Non-pigmented ciliary epithelial cell (primary cell): Measurements from ENCODE around the gene ITGA4.

Source experiments
- DNase-seq: peaks from one replicate; pipeline ENCODE4 v3.0.0-alpha.2; 2010; ENCODE audit warnings: low read depth

ITGA4 gene

GRCh38 chr2:181458871-181459270 is 1.7 kb downstream of the ITGA4 start:
- DNase-seq, result no peak

- no peak for DNase-seq
Measured at GRCh38 chr2:181459621-181460021, 2.4 kb downstream of the ITGA4 start.

DNA sequence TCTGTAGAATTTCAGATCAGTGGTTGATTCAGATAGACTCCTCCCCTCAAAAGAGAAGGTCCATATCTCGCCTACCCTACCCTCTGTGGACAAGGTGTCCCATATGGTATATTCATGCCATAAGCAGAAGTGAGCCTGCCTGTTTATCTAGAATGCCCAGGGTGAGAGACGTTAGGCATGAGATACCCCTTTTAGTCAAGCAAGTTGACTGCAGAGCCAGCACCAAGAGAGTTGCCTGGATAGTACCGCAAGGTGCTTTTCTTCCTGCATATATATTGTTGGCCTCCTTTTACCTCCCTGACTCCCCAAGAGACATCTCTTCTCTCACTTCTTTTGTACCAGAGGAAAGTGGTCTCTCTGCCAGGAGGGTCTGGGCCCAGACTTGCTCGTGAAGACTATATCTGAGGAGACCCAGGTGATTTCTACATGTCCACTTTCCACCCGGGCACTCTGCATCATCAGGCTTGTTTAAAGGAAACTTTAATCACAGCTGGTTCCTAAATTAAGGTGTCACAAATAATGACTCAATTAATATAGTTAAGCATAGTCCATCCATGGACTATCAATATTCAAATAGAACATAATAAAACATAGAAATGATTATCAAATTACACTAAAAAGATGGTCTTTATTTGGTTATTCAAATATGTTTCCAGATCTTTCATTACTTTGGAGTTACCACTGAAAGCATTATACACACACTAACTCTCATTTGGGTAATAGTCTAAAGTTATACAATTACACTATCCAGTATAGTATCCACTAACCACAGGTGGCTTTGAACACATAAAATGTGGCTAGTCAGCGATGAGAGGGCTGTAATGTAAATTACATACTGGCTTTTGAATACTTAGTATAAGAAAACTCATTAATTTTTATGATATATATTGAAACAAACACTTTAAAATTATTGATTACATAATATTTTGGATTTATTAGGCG is 4.1 kb downstream of the ITGA4 start:
- DNase-seq, result no peak

DNA sequence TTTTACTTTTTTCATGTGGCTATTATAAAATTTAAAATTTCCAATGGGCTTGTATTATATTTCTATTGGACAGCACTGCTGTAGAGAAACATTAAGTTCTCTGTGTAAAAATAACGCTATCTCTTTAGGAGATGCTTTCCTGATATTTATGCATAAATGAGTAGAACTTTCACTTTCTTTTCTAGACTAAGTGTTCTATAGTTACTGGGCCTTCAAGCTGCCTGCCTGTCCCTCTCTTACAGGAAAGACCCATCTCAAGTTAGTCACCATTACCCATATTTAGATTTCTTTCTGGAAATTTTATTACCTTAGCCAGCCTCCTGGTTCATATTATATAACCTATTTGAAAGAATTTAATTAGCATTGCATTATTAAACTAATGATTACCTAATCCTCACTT is 4.8 kb downstream of the ITGA4 start:
- no peak for DNase-seq

DNA sequence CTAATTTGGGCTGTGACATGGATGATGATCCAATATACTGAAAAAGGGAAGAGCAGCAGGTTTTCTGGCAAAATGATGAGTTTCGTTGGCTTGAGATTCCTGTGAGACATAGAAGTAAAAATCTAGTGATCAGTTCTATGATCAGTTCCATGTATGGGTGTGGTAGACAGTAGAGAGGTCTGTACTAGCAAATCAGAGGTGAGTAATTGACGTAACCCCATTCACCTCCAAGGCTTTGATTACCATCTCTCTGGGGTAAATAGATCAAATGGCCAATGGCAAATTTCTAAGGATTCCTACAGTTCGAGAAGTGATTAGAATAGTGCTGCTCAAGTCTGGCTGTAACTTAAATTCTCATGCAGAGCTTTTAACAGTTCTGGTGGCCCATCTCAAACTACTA is 6.4 kb downstream of the ITGA4 start:
- no peak for DNase-seq

DNA sequence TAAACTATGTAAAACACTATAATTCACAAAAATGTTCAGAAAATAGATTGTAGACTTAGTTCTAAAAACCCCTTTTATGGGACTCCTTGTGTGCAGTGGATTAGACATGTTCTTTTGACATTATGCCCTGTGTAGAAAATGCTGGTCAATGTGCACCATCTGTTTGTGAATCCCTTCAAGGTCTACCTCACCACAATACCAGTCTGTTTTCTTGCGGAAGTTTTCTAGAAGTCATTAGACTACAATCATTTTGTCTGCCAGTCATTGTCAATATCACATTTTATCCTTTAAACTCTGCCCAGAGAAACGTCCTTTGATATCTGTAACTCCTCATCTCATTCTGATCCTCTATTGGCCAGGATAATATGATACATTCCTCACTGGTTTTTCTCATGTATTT is 7.8 kb downstream of the ITGA4 start:
- DNase-seq, result no peak

- DNase-seq, result no peak
Measured at GRCh38 chr2:181465676-181466375, 8.6 kb downstream of the ITGA4 start.

DNA sequence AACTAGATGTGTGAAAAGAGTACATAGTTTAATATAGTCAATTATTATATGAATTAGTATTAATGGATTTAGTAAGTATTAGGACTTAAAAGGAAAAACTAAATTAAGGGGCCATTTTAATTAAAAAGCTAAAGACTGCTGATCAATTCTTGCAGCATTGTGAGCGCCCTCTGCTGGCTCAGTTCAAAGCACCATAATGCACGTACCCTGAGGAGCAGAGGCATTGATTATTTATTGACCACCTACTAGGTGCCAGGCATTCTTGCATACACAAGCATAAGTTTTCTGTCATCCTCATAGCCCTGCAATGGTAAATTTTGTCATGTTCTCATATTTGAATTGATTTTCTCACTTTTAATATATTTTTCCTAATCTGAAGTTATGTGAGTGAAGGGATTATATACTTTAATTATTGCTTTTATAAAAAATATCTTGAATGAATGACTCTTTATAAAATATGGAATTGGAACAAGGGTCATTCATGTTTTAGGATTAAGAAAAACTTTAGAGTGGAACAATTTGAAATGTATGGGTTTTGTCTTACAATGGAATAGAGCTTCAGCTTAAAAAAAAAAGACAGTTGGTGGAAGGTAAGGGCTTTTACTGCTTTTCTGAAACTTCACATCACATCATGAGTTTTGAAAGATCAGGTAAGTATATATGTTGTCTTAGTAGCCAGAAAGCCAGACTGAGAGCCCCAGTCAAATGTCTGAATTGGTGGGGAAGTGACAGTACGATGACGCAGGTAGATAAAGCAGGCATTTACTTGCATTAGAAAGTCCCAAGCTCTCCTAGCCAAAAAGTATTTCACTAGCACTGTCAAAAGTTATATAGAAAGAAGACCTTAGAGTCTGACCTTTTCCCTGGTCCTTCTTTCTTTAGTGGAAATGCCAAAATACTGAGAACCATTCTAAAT is 9.7 kb downstream of the ITGA4 start:
- DNase-seq, result no peak

- DNase-seq, result no peak
Measured at GRCh38 chr2:181467966-181468707, 11.0 kb downstream of the ITGA4 start.

DNA sequence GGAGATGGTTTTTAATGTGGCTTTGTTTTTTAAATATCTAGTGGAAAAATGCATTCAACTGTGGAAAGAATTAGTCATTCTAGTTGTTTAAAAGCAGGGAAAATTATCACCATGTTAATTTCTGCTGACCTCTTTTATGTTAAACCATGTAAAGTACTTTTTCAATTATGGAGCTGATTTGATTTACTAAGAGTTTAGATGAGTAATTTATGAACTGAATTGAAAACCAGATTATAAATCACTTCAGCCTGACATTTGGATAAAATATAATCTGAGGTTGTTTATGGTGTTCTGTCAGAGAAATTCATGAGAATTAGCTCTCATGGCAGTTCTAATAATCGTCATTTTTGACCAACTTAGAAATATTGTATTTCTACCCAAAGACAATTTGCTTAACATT is 11.6 kb downstream of the ITGA4 start:
- DNase-seq, result no peak

DNA sequence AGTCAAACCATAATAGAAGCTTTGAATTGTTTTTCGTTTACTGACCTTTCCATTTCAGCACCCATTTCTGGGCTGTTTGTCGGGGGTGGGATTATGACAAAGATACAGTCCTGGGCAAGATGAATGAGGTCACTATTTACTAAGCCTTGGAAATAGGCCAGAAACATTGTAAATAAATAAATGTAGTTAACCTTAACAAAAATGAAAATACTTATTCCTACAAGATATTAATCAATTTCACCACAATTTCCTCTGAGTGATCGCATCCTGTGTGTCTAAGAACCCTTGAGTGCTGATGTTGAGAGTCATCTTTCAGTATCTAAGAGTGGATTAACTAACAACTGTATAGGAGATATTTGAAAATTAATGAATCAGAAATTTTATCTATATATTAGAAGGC is 14.0 kb downstream of the ITGA4 start:
- DNase-seq, result no peak

GRCh38 chr2:181471783-181472182 is 14.6 kb downstream of the ITGA4 start:
- DNase-seq, result no peak

- DNase-seq, result no peak
Measured at GRCh38 chr2:181472990-181473389, 15.8 kb downstream of the ITGA4 start.

DNA sequence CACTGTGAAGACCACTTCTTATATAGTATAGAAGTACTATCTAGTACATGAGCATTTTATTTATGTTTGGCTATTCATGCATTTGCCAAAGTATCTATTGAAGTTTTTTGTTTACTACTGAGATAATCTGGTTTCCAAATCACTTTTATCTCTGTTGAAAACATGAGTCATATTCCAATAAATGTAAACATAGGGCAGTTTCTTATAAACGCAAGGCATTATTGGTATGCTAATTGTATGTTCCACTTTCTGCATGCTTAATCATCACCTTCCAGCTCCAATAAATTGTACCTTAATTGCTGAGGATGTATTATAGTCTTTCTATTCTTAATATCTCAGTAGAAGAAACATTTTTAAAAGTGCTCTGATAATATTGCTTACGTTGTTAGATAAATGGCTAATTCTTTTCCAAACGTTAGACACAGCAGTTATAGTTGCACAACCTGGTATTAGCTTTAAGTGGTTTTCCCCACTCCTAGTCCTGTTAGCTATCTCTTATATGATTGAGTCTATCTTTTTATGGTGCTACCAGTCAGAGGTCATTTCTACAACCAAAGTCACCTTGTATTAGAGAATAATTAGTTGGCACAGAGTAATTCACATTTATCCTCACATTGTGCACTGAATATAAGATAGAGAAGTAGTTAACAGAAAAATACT is 17.2 kb downstream of the ITGA4 start:
- no peak for DNase-seq

GRCh38 chr2:181483211-181483610 is 26.0 kb downstream of the ITGA4 start:
- DNase-seq, result no peak

- DNase-seq, result no peak
Measured at GRCh38 chr2:181483876-181484275, 26.7 kb downstream of the ITGA4 start.

- DNase-seq, result no peak
Measured at GRCh38 chr2:181484851-181485637, 27.9 kb downstream of the ITGA4 start.

DNA sequence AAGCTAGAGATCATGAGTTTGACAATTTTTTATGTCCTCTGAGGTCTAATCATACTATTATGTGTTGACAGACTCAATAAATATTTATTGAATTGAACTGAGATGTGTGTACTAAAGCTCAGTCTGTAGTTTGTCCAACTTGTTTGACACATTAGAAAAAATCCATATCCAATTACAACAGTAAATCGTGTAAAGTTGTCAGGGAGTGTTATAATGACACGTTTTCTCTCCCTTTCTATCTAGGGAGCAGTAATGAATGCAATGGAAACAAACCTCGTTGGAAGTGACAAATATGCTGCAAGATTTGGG is 28.4 kb downstream of the ITGA4 start:
- no peak for DNase-seq

DNA sequence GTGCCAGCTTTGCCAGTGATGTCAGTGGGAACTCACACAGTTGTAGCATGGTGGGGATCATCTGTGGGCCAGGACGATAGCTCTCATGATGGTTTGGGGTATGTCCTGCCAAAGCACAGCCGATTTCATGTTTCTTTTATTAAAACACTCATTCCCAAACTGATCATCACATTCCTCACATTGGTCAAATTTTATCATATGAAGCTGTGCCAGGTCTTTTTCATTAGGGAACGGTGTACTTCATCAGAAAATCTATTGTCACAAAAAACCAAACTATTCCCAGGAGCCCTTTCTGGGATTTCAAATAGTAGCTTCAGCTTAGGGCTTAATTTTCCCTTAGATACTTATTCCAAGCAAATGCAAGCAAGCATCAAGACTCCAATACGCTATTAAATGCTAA is 42.0 kb downstream of the ITGA4 start:
- DNase-seq, result no peak

GRCh38 chr2:181500201-181500600 is 43.0 kb downstream of the ITGA4 start:
- DNase-seq, result no peak
